Left ventricle myocardium inferior (tissue), 1 donor: Measurements from ENCODE around the gene MTCL1. TPM values are rescaled to one million over a fixed set of nuclear protein-coding genes. Genes with fewer than 3 reads are reported as not detected.

ENCODE experiments used
- DNase-seq: peaks from one replicate; pipeline ENCODE4 v3.0.0-alpha.2; 2020
- H3K27ac ChIP-seq: fragments of 200-600 bp; replicated peaks from 2 replicates; pipeline ENCODE4 v1.8.0; 2021
- H3K27me3 ChIP-seq: fragments of 200-600 bp; 2 replicates; pipeline ENCODE4 v1.8.0; 2021; ENCODE audit warnings: low read depth
- H3K36me3 ChIP-seq: fragments of 200-600 bp; 2 replicates; pipeline ENCODE4 v1.8.0; 2021
- H3K4me1 ChIP-seq: fragments of 200-600 bp; 2 replicates; pipeline ENCODE4 v1.8.0; 2021
- H3K4me3 ChIP-seq: fragments of 200-600 bp; 2 replicates; pipeline ENCODE4 v1.8.0; 2021; ENCODE audit warnings: mild to moderate bottlenecking, moderate library complexity
- H3K9me3 ChIP-seq: fragments of 200-600 bp; replicated peaks from 2 replicates; pipeline ENCODE4 v1.8.0; 2021
- CTCF ChIP-seq: fragments of 200-600 bp; IDR thresholded peaks from 2 replicates; pipeline ENCODE4 v1.8.0; 2021; ENCODE audit warnings: antibody characterized with exemption, mild to moderate bottlenecking, borderline replicate concordance
- intact Hi-C: fragments of 100-400 bp; cut with micrococcal nuclease; formaldehyde crosslinking; loops from one replicate; pipeline ENCODE4 v1.11.0; 2022
- total RNA-seq: library from RNA; stranded (reverse); fragmentation: NEBNext Ultra II Directional; extraction: Animal tissue kit (Norgen Biotek cat#: 25700); gene quantifications from one replicate; pipeline ENCODE4 v1.2.1, GENCODE V29; 2021
- donor health status: DM: no; HTN: yes; CAD: no; lungs with severe emphysema.

The MTCL1 gene
- total RNA-seq, 1 donor from 2014 or later, result 9.1 TPM

GRCh38 chr18:8684577-8684976, 20.8 kb upstream of the MTCL1 start:
- DNase-seq, result no peak
- Histone ChIP-seq H3K27me3 (no peaks in the 10 kb centered on the region), H3K27ac (no peak overlapping the region), H3K4me3 (no peak overlapping the region), H3K4me1 (no peaks in the 10 kb centered on the region), H3K9me3 (no peaks in the 10 kb centered on the region), H3K36me3 (no peaks in the 10 kb centered on the region)
- TF ChIP-seq CTCF, result no peak
- intact Hi-C loops, result no loop called here

GRCh38 chr18:8685141-8685913, 20.0 kb upstream of the MTCL1 start:
- intact Hi-C loops, result no loop called here
- Histone ChIP-seq H3K27me3 (no peaks in the 10 kb centered on the region), H3K27ac (no peak overlapping the region), H3K4me1 (no peaks in the 10 kb centered on the region), H3K4me3 (no peak overlapping the region), H3K9me3 (no peaks in the 10 kb centered on the region), H3K36me3 (no peaks in the 10 kb centered on the region)
- no peak for TF ChIP-seq CTCF
- DNase-seq, result no peak

GRCh38 chr18:8685914-8686216, 19.5 kb upstream of the MTCL1 start:
- Histone ChIP-seq H3K4me1 (no peaks in the 10 kb centered on the region), H3K27ac (no peak overlapping the region), H3K9me3 (no peaks in the 10 kb centered on the region), H3K36me3 (no peaks in the 10 kb centered on the region), H3K4me3 (no peak overlapping the region), H3K27me3 (peaks cover 2% of the 10 kb centered on the region)
- no peak for TF ChIP-seq CTCF
- no peak for DNase-seq
- intact Hi-C loops, result no loop called here

GRCh38 chr18:8686611-8687010, 18.7 kb upstream of the MTCL1 start:
- no peak overlapping the region for H3K4me3 ChIP-seq
- no peaks in the 10 kb centered on the region for H3K4me1 ChIP-seq
- peaks cover 8% of the 10 kb centered on the region for H3K27me3 ChIP-seq
- no peak for DNase-seq
- no peak for TF ChIP-seq CTCF
- intact Hi-C loops, result no loop called here
- no peaks in the 10 kb centered on the region for H3K9me3 ChIP-seq
- no peak overlapping the region for H3K27ac ChIP-seq
- no peaks in the 10 kb centered on the region for H3K36me3 ChIP-seq

GRCh38 chr18:8688216-8688800, 17.0 kb upstream of the MTCL1 start:
- intact Hi-C loops, result no loop called here
- TF ChIP-seq CTCF, result no peak
- Histone ChIP-seq H3K27ac (no peak overlapping the region), H3K36me3 (no peaks in the 10 kb centered on the region), H3K27me3 (peaks cover 8% of the 10 kb centered on the region), H3K4me3 (no peak overlapping the region), H3K4me1 (no peaks in the 10 kb centered on the region), H3K9me3 (no peaks in the 10 kb centered on the region)
- DNase-seq, result no peak
